GM21360 (cell line): ENCODE results near the gene ERCC2.

ENCODE experiments used
- ATAC-seq: cut with Tn5 transposase; IDR thresholded peaks from one replicate; pipeline ENCODE4 v1.9.1; 2021; ENCODE audit warnings: mild to moderate bottlenecking, moderate library complexity; ENCODE audit not compliant: unreplicated experiment

ERCC2 gene

GRCh38 chr19:45355910-45356309 lies 14.5 kb downstream of the ERCC2 start:
- ATAC-seq, result no peak

- no peak for ATAC-seq
Measured at GRCh38 chr19:45355402-45355801, 15.0 kb downstream of the ERCC2 start.

GRCh38 chr19:45354241-45354842 lies 16.0 kb downstream of the ERCC2 start:
- ATAC-seq, result no peak

- ATAC-seq, result no peak
Measured at GRCh38 chr19:45352914-45353796, 17.2 kb downstream of the ERCC2 start.

GRCh38 chr19:45352471-45352870 lies 17.9 kb downstream of the ERCC2 start:
- ATAC-seq, result no peak

GRCh38 chr19:45352062-45352461 lies 18.3 kb downstream of the ERCC2 start:
- ATAC-seq, result no peak

GRCh38 chr19:45351401-45351952 lies 18.9 kb downstream of the ERCC2 start:
- no peak for ATAC-seq

- no peak for ATAC-seq
Measured at GRCh38 chr19:45350477-45351058, 19.8 kb downstream of the ERCC2 start.

GRCh38 chr19:45349430-45349941 lies 20.9 kb downstream of the ERCC2 start:
- ATAC-seq, result no peak

GRCh38 chr19:45349126-45349415 lies 21.3 kb downstream of the ERCC2 start:
- ATAC-seq, result no peak

- ATAC-seq, result no peak
Measured at GRCh38 chr19:45348367-45349125, 21.8 kb downstream of the ERCC2 start.

GRCh38 chr19:45347570-45348366 lies 22.6 kb downstream of the ERCC2 start:
- no peak for ATAC-seq

- no peak for ATAC-seq
Measured at GRCh38 chr19:45346449-45346848, 23.9 kb downstream of the ERCC2 start.

- no peak for ATAC-seq
Measured at GRCh38 chr19:45345506-45345860, 24.9 kb downstream of the ERCC2 start.

GRCh38 chr19:45344621-45345505 lies 25.5 kb downstream of the ERCC2 start:
- ATAC-seq, result no peak

GRCh38 chr19:45342911-45343310 lies 27.5 kb downstream of the ERCC2 start:
- ATAC-seq, result no peak

- ATAC-seq, result no peak
Measured at GRCh38 chr19:45340899-45341453, 29.4 kb downstream of the ERCC2 start.

- ATAC-seq, result no peak
Measured at GRCh38 chr19:45340232-45340898, 30.0 kb downstream of the ERCC2 start, which contains the start of gene KLC3. KLC3 (plus strand) TSS chr19:45340750; CDS start chr19:45345542, 4,792 bp downstream.
